H1 (cell line): ENCODE data around the gene OR4K17.

ENCODE experiments used
- BACH1 ChIP-seq: IDR thresholded peaks from 2 replicates; pipeline ENCODE4 v1.6.1; 2012; ENCODE audit warnings: low read length, improper control_type of control experiment
- CEBPB ChIP-seq: IDR thresholded peaks from 2 replicates; pipeline ENCODE4 v1.6.1; 2012; ENCODE audit warnings: low read depth, low read length
- CTCF ChIP-seq, 3 experiments: IDR thresholded peaks; 1 replicate in 2 of 3; 2 replicates in 1 of 3; pipeline versions ENCODE4 v1.5.1 to v1.6.1; 2011; ENCODE audit warnings: low read length in 3 of 3, mild to moderate bottlenecking in 3 of 3, inconsistent platforms in 2 of 3, low read depth in 1 of 3, moderate library complexity in 1 of 3; ENCODE audit not compliant: insufficient read depth in 1 of 3; ENCODE audit errors: control extremely low read depth in 1 of 3
- EP300 ChIP-seq, 2 experiments: IDR thresholded peaks; 1 replicate in 1 of 2; 2 replicates in 1 of 2; pipeline ENCODE4 v1.6.1; 2011 to 2012; ENCODE audit warnings: low read depth in 2 of 2, low read length in 2 of 2, mild to moderate bottlenecking in 2 of 2, borderline replicate concordance in 1 of 2, inconsistent platforms in 1 of 2, moderate library complexity in 1 of 2
- FOSL1 ChIP-seq: IDR thresholded peaks from 2 replicates; pipeline ENCODE4 v1.6.1; 2011; ENCODE audit warnings: mild to moderate bottlenecking, low read depth, low read length, moderate library complexity; ENCODE audit not compliant: insufficient read depth
- HDAC6 ChIP-seq: IDR thresholded peaks from one replicate; pipeline ENCODE4 v1.7.1; 2012; ENCODE audit warnings: low read depth, mild to moderate bottlenecking, inconsistent platforms, low read length, moderate library complexity
- JUN ChIP-seq: IDR thresholded peaks from 2 replicates; pipeline ENCODE4 v1.6.1; 2011; ENCODE audit warnings: low read depth, mild to moderate bottlenecking, improper control_type of control experiment, low read length
- PHF8 ChIP-seq: fragments of 200-600 bp; sonication (generic); conservative IDR thresholded peaks from 2 replicates; pipeline ENCODE4 v1.7.1; 2012; ENCODE audit warnings: low read depth, mild to moderate bottlenecking, inconsistent platforms, low read length, moderate library complexity
- RFX5 ChIP-seq: IDR thresholded peaks from 2 replicates; pipeline ENCODE4 v1.6.1; 2011; ENCODE audit warnings: low read depth, low read length, improper control_type of control experiment, borderline replicate concordance
- RXRA ChIP-seq: IDR thresholded peaks from 2 replicates; pipeline ENCODE4 v1.6.1; 2011; ENCODE audit warnings: low read depth, mild to moderate bottlenecking, low read length, moderate library complexity; ENCODE audit not compliant: insufficient read depth
- TAF1 ChIP-seq: IDR thresholded peaks from 2 replicates; pipeline ENCODE4 v1.6.1; 2011; ENCODE audit warnings: mild to moderate bottlenecking, low read depth, low read length
- TEAD4 ChIP-seq: IDR thresholded peaks from 2 replicates; pipeline ENCODE4 v1.6.1; 2012; ENCODE audit warnings: low read depth, low read length, inconsistent platforms, mixed read lengths
- YY1 ChIP-seq: IDR thresholded peaks from 2 replicates; pipeline ENCODE4 v1.6.1; 2011; ENCODE audit warnings: low read depth, mild to moderate bottlenecking, low read length

GRCh38 chr14:20116748-20117147, 6.2 kb downstream of the OR4K17 start:
- no peak for TF ChIP-seq BACH1
- no peak for TF ChIP-seq HDAC6
- no peak for TF ChIP-seq TAF1
- no peak for TF ChIP-seq TEAD4
- no peak for TF ChIP-seq RFX5
- TF ChIP-seq JUN = no peak
- TF ChIP-seq CTCF (IDR thresholded peaks at IDR 0.05; ENCODE audit: control extremely low read depth in 1 of 3, insufficient read depth in 1 of 3, low read depth in 1 of 3, low read length in 3 of 3) = no peak
- no peak for TF ChIP-seq YY1
- no peak for TF ChIP-seq EP300 (IDR thresholded peaks at IDR 0.05; ENCODE audit: borderline replicate concordance in 1 of 2, low read depth in 2 of 2, low read length in 2 of 2)
- no peak for TF ChIP-seq FOSL1
- no peak for TF ChIP-seq PHF8
- no peak for TF ChIP-seq CEBPB
- no peak for TF ChIP-seq RXRA
